ENCODE measurements around the gene EVA1C.

DNA sequence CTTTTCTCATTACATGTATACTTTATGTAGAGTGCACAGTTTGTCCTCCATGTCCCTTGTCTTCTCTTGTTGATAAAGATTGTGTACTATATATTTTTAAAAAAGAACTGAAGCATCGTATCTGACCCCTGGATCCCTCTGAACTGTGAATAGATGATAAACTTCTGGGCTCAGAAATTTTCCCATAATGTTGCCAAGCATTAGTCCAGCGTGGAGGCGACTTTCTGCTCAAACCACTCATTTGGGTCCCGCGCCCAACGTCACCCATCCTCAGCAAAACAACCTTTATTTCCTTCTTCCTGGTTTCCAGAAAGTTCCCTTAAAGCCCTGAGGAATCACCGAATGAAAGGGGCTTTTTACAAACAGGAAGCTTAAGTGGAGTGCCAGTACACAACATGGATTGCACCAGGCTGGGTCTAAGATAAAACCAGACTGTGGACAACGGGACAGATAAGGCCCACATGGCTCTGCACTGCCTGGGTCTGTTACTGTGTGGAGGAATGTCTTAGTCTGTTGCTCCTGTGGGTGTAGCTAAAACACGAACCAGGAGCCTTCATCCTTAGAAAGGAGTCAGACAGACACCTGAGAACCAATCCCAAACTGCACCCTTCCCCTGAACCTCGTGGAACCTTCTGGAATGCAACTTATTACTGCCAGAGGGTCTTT, 15.6 kb downstream of the EVA1C start:
- TF ChIP-seq, protein P1, sequence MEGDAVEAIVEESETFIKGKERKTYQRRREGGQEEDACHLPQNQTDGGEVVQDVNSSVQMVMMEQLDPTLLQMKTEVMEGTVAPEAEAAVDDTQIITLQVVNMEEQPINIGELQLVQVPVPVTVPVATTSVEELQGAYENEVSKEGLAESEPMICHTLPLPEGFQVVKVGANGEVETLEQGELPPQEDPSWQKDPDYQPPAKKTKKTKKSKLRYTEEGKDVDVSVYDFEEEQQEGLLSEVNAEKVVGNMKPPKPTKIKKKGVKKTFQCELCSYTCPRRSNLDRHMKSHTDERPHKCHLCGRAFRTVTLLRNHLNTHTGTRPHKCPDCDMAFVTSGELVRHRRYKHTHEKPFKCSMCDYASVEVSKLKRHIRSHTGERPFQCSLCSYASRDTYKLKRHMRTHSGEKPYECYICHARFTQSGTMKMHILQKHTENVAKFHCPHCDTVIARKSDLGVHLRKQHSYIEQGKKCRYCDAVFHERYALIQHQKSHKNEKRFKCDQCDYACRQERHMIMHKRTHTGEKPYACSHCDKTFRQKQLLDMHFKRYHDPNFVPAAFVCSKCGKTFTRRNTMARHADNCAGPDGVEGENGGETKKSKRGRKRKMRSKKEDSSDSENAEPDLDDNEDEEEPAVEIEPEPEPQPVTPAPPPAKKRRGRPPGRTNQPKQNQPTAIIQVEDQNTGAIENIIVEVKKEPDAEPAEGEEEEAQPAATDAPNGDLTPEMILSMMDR (conservative IDR thresholded peaks at IDR 0.05 in 1 of 2, IDR thresholded peaks at IDR 0.05 in 1 of 2; ENCODE audit: extremely low read depth in 1 of 2, insufficient read depth in 1 of 2, low read depth in 1 of 2, low read length in 2 of 2) = no peak
- TF ChIP-seq EZH2 (IDR thresholded peaks at IDR 0.05; ENCODE audit: borderline replicate concordance, low read length) = no peak
